ENCODE results near the gene CTLA4.
A peak's percentile ranks its signal among the peaks of the same experiment; 100 is the strongest.

Gene CTLA4

DNA sequence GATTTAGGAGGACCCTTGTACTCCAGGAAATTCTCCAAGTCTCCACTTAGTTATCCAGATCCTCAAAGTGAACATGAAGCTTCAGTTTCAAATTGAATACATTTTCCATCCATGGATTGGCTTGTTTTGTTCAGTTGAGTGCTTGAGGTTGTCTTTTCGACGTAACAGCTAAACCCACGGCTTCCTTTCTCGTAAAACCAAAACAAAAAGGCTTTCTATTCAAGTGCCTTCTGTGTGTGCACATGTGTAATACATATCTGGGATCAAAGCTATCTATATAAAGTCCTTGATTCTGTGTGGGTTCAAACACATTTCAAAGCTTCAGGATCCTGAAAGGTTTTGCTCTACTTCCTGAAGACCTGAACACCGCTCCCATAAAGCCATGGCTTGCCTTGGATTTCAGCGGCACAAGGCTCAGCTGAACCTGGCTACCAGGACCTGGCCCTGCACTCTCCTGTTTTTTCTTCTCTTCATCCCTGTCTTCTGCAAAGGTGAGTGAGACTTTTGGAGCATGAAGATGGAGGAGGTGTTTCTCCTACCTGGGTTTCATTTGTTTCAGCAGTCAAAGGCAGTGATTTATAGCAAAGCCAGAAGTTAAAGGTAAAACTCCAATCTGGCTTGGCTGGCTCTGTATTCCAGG lies at the start of gene CTLA4:
TSS of gene CTLA4 (plus strand) at position 211 of the 640 bp plus-strand sequence. CDS start at position 383, 172 bp downstream.
- DNase-seq, result peak; percentile 66

DNA sequence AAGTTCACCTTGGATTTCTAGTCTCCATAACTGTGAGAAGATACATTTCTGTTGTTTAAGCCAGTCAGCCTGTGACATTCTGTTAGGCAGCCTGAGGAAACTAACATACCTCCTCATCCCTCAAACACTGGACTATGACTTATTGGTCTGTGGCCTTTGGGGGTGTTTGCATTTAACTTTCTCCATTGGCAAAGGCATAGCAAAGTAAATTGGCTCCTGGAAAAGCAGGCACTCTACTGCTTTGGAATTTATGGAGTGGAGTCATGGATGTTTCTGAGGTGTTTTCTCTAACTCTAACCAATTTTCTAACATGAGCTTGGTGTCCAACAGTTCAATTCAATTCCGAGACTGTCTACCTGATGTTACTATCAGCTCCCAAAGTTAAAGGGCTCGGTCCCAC lies 48.9 kb upstream of the CTLA4 start:
- no peak for DNase-seq

DNA sequence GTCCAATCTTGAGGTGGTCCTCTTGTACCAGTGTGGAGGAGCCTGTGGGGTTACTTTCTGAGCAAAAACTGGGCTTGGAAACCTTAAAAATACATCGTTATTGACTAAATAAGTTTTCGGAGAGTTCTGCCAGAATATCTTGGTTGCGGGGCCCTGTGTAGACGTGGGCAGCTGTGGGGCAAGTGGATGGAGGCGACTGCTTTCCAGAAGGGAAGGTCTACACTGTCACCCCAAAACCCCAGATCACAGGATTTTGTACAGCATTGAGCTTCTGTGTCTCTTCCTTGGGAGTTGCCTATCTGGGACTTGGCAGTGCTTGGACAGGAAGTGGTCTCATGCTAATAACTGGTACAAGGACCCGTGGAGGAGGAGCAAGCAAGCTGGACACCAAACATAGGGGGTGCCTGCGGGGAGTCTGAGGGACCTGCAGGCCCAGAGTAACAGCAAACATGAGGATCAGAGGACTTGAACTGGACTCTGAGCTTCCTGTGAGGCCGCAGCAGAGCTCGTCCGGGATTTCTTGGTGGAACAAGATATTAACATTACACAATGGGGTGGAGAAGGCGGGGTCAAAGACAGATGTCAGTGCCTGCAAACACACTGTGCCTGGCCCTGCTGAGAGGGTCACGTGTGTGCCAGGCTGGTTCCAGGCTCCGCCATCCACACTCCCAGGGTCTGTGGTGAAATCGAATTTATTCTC lies 48.0 kb upstream of the CTLA4 start:
- DNase-seq, result no peak

DNA sequence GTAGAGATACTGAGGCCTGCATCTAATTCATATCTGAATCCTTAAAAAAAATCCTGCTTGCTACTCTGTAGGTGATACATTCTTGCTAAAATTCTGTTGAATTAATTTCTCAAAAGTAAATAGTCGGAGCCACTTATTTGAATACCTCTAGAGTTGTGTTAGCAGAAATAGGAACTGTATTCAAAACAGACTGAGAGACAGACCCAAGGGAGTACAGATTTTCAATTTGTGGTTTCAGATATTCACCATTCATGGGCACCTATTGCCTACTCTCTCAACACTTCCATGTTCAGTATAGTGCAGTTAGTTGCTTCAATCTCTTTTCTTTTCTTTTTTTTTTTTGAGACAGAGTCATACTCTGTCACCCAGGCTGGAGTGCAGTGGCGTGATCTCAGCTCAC lies 46.6 kb upstream of the CTLA4 start:
- no peak for DNase-seq

DNA sequence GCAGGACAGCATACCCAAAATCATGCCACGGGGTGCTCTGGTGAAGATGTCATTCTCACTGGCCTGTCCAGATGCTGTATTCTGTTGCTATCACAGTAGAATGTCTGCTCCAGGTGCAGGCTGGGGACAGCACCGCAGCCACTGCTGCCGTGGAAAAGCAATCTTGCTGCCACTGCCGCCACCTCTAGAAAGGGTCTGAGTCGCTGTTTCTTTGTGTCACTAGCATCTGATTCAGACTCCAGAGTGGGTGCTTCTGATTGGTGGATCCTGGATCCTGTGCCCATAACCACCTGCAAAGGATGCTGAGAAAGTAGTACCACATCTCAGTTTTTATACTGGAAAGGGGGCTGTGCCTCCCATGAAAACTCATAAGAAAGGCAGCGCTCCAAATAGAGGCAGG lies 45.3 kb upstream of the CTLA4 start:
- DNase-seq, result no peak

DNA sequence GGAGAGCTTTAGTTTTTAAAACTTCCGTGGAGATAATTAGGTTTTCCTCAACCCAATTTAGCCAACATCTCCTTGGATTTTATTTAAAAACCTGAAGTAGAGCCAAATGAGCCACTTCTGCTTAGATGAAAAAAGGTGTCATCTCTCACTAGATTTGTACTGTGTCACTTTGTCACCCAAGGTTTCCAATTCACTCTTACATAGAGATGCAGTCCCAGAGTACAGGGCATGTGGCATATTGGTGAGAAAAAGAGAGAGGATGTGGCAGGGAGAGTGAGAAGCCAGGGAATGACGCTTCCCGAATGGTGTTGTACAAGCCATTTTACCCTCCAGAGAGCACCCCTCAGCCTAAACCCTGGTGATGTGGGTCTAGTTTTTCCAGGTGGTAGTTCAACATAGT lies 44.4 kb upstream of the CTLA4 start:
- no peak for DNase-seq

DNA sequence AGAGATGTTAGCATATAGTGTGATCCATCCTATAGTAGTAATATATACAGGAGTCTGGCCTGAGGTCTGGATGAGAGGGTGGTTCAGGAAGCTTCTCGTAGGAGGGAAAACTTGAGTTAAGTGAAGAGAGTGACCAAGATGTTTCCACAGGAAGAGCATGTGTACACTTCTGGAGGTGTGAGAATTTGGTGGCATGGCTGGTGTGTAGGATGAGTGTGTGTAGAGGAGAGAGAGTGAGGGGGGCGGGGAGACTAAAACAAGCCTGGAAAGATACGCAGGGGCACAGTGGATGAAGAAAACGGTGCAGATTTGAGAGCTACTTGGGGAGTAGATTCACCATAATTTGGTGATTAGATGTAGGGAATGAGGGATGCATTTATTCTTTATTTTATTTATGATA lies 43.5 kb upstream of the CTLA4 start:
- DNase-seq, result no peak

DNA sequence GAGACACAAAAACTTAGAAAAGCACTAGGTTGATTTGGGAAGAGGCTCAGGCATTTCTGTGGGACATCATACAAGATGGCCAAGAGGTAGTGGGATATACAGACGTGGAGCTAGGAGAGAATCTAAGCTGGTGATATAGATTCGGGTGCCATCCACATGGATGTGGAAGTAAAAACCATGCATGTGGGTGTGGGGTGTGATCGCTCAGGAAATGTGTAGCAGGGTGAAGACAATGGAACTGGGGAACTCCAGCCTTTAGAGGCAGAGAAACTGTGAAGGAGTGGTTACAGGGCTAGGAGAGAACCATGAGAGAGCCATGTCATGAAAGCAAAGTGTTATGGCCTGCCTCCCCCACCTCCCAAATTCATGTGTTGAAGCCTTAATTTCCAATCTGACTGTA lies 43.0 kb upstream of the CTLA4 start:
- no peak for DNase-seq

DNA sequence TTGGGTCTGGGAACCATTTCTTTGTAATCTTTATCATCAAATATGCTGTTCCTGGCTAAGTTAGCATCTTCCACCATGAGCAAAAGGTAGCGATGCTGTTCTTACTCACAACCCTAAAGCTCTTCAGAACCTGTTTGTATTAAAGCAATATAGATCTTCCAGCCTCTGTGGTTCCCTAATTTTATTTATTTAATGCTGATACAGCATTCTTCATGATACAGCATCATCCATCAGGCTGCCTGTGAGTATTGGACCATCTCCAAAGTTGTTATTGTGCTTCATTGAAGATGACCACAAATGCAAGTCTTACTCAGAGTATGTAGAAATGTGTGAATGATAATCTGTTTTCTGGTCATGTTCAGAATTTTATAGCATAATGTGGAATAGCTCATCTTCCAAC lies 40.9 kb upstream of the CTLA4 start:
- no peak for DNase-seq

DNA sequence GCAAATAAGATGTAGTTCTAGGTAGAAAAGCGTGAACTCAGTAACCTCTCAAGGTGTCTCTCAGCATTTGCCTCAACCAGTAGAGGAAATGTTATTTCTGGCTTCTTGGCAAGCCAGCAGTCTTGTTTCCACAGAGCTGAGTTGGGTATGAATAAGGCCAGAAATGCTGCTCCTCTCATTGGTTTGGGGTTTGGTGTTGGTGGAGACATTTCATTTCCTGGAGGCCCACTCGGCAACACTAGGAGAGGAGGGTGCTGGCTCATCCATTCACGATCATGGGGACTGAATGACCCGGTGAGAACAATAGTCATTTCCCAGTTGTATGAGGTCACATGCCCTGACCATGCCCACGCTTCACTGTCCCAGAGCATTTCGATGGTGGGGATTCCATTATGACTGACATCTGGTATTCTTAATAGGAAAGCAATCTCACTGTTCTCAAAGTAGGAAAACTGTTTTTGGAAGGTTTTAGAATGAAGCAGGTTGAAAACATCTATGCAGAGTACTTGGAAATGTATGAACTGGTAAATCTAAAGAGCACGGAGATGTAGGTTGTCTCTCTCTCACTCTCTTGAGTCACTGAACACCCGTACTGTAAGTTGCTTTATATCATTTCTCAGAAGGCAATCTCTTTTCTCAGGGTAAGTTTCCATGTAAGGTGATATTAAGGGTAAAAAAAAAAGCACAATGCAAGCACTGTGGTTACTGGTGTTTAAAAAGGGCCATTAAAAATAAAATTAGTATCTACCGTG lies 37.1 kb upstream of the CTLA4 start:
- no peak for DNase-seq

DNA sequence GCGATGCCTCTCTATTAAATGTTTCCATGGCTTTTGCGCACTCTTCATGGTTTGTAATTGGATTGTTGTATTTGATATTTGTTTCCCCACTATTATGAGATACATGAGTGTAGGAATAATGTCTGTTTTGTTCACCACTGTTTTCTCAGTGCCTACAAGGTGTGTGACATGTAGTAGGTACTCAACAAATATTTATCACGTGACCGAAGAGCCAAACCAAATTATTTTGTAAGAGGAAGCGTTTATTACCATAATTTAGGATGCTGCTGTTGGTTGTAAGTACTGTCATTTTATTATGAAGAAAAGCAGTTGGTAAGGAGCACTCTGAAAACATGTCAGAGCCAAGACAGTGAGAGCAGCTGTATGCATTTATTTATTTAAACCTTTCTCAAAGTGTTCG lies 32.2 kb upstream of the CTLA4 start:
- no peak for DNase-seq

DNA sequence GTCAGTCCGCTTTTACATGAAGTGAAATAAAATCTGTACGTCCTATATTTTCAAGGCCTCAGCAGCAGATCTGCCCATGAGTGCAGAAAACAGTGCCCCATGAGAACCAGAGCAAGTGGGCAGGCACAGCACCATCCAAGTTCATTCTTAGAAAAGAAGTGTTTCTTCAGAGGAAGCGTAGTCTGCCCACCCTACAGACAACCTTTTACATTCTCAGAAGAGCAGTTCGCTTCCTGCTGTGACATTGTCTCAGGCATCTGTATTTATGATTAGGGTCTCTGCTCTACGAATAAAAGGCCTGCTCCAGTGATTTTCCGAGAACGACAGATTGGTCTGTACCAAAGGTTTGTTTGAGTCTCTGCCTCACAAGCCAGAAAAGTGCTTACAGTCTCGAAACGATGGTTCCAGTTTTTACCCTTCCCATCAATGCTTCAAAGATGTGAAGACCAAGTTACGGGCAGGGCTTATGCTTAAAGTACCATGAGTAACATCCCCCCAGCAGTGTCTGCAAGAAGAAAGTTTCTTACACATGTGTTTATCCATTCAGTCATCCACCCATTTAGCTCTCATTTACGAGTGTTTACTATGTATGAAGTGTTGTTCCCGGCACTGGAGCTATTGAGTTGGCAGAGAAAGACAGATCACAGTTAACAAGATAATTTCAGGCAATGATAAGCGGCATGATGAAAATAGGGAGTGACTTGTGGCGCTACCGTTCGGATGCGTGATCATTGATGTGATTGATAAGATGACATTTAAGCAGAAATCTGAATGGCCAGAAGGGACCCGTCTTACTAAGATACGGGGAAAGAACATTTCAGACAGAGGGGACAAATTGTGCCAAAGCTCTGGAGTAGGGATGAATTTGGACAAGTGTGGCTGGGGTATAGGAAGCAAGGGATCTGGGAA lies 31.4 kb upstream of the CTLA4 start:
- no peak for DNase-seq

DNA sequence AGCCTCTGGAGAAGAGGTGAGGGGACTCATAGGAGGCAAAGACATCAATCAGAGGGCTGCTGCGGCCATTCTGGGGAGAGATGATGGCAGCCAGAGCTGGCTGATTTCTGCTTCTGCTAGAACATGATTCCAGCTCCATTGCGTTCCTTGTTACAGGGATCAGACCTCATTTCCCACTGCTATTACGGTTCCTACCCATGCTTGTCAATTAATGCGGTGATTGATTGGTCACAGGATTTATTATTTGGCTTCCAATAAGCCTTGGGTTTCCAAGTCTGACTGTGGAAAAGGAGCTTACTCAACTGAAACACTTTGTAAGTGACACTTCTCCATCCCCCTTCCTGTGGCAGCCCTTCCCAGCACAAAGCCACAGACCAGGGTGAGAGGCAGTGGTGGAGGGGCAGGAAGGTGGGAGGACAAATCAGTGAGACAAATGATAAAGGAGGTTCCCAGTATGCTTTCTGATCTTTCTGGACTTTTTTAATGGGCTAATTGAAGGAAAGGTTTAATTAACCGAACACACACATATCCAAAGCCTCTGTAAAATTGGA lies 26.8 kb upstream of the CTLA4 start:
- DNase-seq, result no peak

DNA sequence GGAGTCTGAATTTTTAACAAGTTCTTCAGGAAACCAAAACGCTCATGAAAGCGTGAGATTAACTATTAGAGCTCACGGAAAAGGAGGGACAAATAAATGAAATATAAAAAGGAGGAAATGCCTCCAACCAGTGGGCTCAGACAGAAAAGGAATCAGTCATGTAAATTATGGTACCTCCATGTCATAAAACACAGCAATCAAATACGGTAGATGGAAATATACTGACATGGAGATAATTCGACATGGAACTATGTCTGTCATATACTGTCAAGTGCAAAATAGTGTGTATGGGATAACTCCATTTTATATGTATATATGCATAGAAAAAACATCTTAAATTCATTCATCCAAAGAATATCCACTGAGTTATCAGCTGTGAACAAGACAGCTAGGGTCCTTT lies 25.9 kb upstream of the CTLA4 start:
- DNase-seq, result no peak

DNA sequence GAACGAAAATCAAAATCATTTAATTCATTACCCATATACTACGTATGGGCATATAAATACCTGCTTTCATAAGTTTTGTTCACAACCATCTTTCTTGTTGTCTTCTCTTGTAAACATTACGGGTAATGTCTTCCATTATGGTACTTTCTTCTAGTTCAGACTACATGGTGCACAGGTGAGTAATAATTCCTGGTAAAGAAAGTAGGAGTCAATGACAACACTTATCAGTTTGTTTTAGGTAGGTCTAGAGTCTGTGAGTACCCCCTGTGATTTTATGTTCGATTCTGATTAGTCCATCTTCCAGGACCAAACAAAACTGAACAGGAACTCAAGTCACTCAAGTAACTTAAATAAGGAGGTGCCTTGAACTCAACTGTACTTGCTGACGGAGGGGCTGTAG lies 25.2 kb upstream of the CTLA4 start:
- no peak for DNase-seq

DNA sequence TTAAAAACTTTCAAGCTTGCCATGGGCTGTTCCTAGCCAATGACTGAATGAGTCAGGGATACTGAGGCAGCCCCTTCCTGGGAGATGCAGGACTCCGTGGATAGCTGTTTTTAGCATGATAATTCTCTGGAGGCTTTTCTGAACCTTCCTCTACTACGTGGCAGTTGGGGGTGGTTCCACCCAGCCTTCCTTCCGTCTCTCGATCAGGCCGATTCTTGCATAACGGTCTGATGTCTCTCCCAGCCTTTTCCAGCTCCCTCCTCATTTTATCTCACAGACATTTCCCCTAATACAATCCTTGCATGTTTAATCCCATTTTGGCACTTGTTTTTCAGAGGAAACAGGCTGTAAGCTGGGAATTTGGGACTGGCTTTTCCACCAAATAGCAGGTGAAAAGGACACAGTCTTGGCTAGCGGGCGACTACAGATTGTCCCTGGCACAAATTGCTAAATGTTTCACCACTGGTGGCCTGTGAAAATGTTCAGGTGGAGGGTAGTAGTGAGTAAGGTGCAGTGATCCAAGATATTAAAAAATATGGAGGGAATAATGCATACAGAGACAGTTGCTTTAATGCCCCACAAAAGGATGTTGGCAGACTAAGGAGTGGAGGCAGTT lies 21.0 kb upstream of the CTLA4 start:
- DNase-seq, result no peak

DNA sequence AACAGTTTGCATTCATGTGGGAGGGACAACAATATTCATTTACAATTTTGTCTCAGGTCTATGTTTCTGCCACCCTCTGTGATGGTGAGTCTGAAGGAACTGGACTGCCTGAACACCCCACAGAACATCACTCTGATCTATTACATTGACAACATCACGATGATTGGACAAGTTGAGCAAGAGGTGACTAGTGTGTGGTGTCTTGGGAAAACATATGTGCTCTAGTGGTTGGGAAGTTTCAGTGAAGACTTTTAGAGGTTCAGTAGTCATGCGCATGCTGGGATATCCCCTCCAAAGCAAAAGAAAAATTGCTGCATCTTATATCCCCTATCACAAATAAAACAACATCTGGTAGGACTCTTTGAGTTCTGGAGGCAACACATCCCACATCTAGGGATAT lies 18.6 kb upstream of the CTLA4 start:
- DNase-seq, result no peak

DNA sequence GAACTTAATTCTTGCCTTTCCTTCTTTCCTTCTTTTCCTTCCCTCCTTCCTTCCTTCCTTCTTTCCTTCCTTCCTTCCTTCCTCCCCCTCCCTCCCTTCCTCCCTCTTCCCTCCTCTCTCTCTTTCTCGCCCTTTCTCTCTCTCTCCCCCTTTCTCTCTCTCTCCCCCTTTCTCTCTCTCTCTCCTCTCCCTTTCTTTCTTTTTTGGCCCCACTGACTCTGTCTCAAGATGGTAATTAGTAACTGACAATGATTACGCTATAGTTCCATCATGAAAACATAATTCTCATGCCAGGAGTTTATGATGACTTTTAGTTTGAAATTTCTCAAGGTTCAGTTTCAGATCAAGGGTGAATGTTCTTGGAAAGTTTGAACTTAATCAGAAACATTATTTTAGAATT lies 14.8 kb upstream of the CTLA4 start:
- no peak for DNase-seq

DNA sequence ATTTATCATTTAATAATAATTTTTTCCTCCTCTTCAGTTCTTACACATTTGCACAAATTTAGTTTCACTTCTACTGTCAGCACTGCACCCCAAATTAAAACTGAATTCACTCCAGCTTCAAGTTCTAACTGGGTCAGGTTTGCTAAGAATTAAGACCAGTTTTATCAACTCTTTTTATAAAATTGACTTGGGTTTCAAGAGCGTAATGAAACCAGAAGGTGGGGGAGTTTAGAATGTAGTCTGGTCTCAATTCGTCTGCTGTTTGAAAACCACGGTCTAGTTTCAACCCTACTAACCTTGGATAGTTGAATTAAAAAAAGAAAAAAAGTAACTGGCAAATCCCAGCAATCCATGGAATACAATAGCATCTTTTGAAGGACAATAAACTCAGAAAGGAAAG lies 14.3 kb upstream of the CTLA4 start:
- no peak for DNase-seq

DNA sequence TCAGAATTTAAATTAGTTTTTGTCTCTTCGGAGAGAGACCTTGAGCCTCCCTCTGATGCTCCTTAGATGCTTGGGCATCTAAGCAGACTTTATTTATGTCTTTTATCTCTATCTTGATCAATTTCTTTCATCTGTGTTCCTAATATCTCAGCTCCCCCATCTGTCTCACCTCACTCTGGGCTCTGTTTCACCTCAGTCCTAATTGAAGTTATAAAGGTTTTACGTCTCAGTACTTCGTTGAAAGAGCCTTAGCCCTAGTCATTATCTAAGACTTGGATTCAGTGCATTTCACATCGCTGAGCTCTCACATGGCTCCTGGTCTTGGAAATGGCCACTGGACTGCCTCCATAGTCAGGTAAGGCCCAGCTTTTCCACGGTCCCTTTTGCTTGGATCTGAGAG lies 13.8 kb upstream of the CTLA4 start:
- no peak for DNase-seq

DNA sequence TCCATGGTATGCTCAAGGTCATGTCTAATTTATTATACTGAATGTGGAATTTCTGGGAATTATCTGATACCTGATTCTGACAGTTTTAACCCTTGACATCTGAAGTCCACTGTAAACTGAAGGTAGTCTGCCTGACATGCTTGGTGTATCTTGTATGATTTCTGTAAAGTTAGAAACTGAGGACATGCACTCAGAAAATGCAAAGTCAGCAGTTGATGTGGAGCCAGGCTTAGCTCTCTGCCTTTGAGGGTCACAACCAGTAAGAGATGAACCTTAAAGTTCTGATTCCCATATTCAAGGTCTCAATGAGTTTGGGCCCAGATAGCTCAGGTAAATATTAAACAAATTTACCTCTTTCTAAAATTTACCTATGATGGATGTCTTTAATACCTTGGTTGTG lies 12.3 kb upstream of the CTLA4 start:
- DNase-seq, result no peak

DNA sequence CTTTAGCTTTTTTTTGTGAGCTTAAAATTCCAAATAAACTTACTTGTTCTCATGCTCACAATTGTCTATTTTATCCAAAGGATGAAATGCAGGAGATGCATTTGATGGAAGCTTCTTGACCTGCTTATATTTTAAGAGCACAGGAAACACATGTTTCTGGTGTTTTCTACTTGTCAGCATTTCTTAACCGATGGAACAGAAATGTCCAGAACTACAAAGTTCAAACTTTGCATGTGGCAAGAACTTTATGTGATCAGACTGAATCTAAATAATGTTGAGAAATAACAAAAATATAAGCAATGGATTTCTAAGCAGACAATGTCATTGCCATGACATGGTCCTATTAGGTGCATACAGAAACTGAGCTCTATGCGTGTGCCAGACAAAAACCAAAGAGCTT lies 9.9 kb upstream of the CTLA4 start:
- no peak for DNase-seq
